Heart left ventricle (tissue), 13 donors: ENCODE measurements around the gene ARHGEF26.

Source experiments
- POLR2A ChIP-seq, 2 donors: fragments of 450-650 bp; IDR thresholded peaks; one replicate each; pipeline ENCODE4 v1.6.1; 2017; ENCODE audit warnings: antibody characterized with exemption in 2 of 2, mild to moderate bottlenecking in 2 of 2, moderate library complexity in 2 of 2
- TF ChIP-seq, protein P1 (sequence below), 12 donors: fragments of 200-600 bp; sonication (generic) in 4 of 12; IDR thresholded peaks; one replicate each; pipeline versions ENCODE4 v1.5.0 to v1.8.0; 2018 to 2022; ENCODE audit warnings: antibody characterized with exemption in 12 of 12, mild to moderate bottlenecking in 5 of 12
- donor health status: ischemic (EF 13 %, LVEDD 7.1; RV severe dilation, severe dysfunction).
- donor health status: DM: no; HTN: yes; CAD: no.
- donor health status: DM: no; HTN: no; CAD: no.
- donor health status: ischemic (EF 25% LVEDD 6.9; RV normal size, moderate dysfunction).
- donor health status: ischemic (EF 25% LVEDD 5.7; RV mildly dilated, moderate dysfunction).
- donor health status: ischemic (EF 35%, LVEDD 5.7; RV mildly dilated, moderate dysfunction).
- donor health status: nonischemic (EF 11% LVEDD 7.7; RV severe dilation, severe dysfunction).
- donor health status: DM: yes; HTN: yes; CAD: no.
- donor health status: PGD.
- donor health status: ischemic (EF 29% LVEDD 5.4; RV normal size, mild dysfunction).
- donor health status: nonischemic (EF 23%, LVEDD 6.1; RV moderate dilation, normal function).

DNA sequence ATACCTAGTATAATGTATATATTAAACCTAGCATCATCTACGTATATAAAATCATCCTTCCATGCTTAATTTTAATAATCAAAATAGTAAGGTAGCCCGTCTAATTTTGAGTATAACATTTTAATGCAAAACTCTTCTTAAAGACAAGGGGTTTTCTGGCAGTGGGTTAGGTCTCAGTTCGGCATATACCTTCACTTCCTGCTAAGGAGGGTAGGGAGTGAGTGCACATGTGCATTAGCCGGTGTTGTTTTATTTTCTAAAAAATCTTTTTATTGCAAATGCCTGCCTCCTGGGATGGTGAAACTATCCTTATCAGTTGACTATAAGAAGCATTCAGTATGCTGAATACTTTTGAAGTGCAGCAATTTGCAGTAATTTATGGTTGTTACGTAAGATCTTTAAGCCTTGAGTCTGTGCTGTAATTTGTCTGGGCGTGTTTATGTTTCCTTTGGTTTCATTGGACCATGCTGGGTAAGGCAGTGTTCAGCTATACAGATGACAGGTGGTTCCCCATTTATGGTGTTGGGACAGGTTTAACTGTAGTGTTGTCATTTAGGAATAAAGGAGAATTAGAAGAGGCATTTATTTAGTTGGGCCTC, 11.7 kb downstream of the ARHGEF26 start:
- TF ChIP-seq, protein P1, sequence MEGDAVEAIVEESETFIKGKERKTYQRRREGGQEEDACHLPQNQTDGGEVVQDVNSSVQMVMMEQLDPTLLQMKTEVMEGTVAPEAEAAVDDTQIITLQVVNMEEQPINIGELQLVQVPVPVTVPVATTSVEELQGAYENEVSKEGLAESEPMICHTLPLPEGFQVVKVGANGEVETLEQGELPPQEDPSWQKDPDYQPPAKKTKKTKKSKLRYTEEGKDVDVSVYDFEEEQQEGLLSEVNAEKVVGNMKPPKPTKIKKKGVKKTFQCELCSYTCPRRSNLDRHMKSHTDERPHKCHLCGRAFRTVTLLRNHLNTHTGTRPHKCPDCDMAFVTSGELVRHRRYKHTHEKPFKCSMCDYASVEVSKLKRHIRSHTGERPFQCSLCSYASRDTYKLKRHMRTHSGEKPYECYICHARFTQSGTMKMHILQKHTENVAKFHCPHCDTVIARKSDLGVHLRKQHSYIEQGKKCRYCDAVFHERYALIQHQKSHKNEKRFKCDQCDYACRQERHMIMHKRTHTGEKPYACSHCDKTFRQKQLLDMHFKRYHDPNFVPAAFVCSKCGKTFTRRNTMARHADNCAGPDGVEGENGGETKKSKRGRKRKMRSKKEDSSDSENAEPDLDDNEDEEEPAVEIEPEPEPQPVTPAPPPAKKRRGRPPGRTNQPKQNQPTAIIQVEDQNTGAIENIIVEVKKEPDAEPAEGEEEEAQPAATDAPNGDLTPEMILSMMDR (IDR thresholded peaks at IDR 0.05), result no peak
- TF ChIP-seq POLR2A (IDR thresholded peaks at IDR 0.05), result no peak
